Mesenchymal stem cell (in vitro differentiated cells and primary cell): Measurements from ENCODE around the gene SEC23B.
"Not testable (repeated sequence)": the region's sequence is repeated elsewhere in the genome, so short reads cannot be mapped to it uniquely, and the experiment has no call there.

ENCODE experiments used
- DNase-seq: peaks from one replicate; pipeline ENCODE4 v3.0.0-alpha.2; 2013
- H2AFZ ChIP-seq: one replicate; pipeline ENCODE4 v1.6.1; 2013; ENCODE audit warnings: low read depth, mild to moderate bottlenecking, control low read depth, inconsistent platforms, low read length, moderate library complexity
- H2AK5ac ChIP-seq: 2 replicates; pipeline ENCODE4 v1.6.1; 2013; ENCODE audit warnings: low read length, moderate library complexity, mild to moderate bottlenecking, inconsistent platforms; ENCODE audit not compliant: severe bottlenecking
- H2BK120ac ChIP-seq: one replicate; pipeline ENCODE4 v1.6.1; 2013; ENCODE audit warnings: low read depth, mild to moderate bottlenecking, inconsistent platforms, low read length, moderate library complexity
- H2BK12ac ChIP-seq, 2 experiments: one replicate each; pipeline ENCODE4 v1.6.1; 2013; ENCODE audit warnings: inconsistent platforms in 2 of 2, low read length in 2 of 2, mild to moderate bottlenecking in 2 of 2, moderate library complexity in 2 of 2, control low read depth in 1 of 2
- H2BK15ac ChIP-seq: one replicate; pipeline ENCODE4 v1.6.1; 2013; ENCODE audit warnings: mild to moderate bottlenecking, low read depth, inconsistent platforms; ENCODE audit not compliant: poor library complexity, severe bottlenecking
- H2BK5ac ChIP-seq: 2 replicates; pipeline ENCODE4 v1.6.1; 2013; ENCODE audit warnings: low read depth, mild to moderate bottlenecking, low read length, control low read depth, inconsistent platforms; ENCODE audit not compliant: poor library complexity, severe bottlenecking
- H3K14ac ChIP-seq, 2 experiments: one replicate each; pipeline ENCODE4 v1.6.1; 2013; ENCODE audit warnings: inconsistent platforms in 2 of 2, low read length in 2 of 2, control low read depth in 1 of 2, mild to moderate bottlenecking in 1 of 2, moderate library complexity in 1 of 2
- H3K18ac ChIP-seq, 2 experiments: one replicate each; pipeline ENCODE4 v1.6.1; 2013; ENCODE audit warnings: inconsistent platforms in 2 of 2, low read length in 2 of 2, control low read depth in 1 of 2, low read depth in 1 of 2, mild to moderate bottlenecking in 1 of 2
- H3K23ac ChIP-seq, 2 experiments: one replicate each; pipeline ENCODE4 v1.6.1; 2013; ENCODE audit warnings: inconsistent platforms in 2 of 2, low read length in 2 of 2, mild to moderate bottlenecking in 2 of 2, moderate library complexity in 2 of 2, control low read depth in 1 of 2
- H3K27ac ChIP-seq: 2 replicates; pipeline ENCODE4 v1.5.1; 2013; ENCODE audit warnings: mild to moderate bottlenecking, moderate library complexity, low read length, control low read depth, inconsistent platforms; ENCODE audit not compliant: poor library complexity, severe bottlenecking
- H3K27me3 ChIP-seq, 2 experiments: 2 replicates each; pipeline versions ENCODE4 v1.6.1 to v1.7.0; 2013; ENCODE audit warnings: low read length in 2 of 2, mild to moderate bottlenecking in 2 of 2, moderate library complexity in 2 of 2, control low read depth in 1 of 2, inconsistent platforms in 1 of 2; ENCODE audit not compliant: control insufficient read depth in 1 of 2, insufficient read depth in 1 of 2
- H3K36me3 ChIP-seq, 2 experiments: 2 replicates each; pipeline versions ENCODE4 v1.6.1 to v1.7.0; 2013; ENCODE audit warnings: low read length in 2 of 2, control low read depth in 1 of 2, inconsistent platforms in 1 of 2, low read depth in 1 of 2, mild to moderate bottlenecking in 1 of 2; ENCODE audit not compliant: insufficient read depth in 2 of 2, control insufficient read depth in 1 of 2
- H3K4ac ChIP-seq, 2 experiments: one replicate each; pipeline ENCODE4 v1.6.1; 2013; ENCODE audit warnings: inconsistent platforms in 2 of 2, low read length in 2 of 2, mild to moderate bottlenecking in 2 of 2, moderate library complexity in 2 of 2, control low read depth in 1 of 2, low read depth in 1 of 2
- H3K4me1 ChIP-seq: 2 replicates; pipeline ENCODE4 v1.6.1; 2013; ENCODE audit warnings: low read depth, low read length, control low read depth; ENCODE audit not compliant: control insufficient read depth, insufficient read depth
- H3K4me2 ChIP-seq: 2 replicates; pipeline ENCODE4 v1.6.1; 2013; ENCODE audit warnings: low read length, mild to moderate bottlenecking, inconsistent platforms; ENCODE audit not compliant: poor library complexity, severe bottlenecking
- H3K4me3 ChIP-seq, 2 experiments: 2 replicates each; pipeline versions ENCODE4 v1.5.1 to v1.7.0; 2013; ENCODE audit warnings: low read length in 2 of 2, mild to moderate bottlenecking in 2 of 2, control low read depth in 1 of 2, low read depth in 1 of 2; ENCODE audit not compliant: insufficient read depth in 1 of 2
- H3K79me1 ChIP-seq: replicated peaks from 2 replicates; pipeline ENCODE4 v1.6.1; 2013; ENCODE audit warnings: mild to moderate bottlenecking, control low read depth, low read length, inconsistent platforms; ENCODE audit not compliant: poor library complexity, severe bottlenecking
- H3K9ac ChIP-seq: 2 replicates; pipeline ENCODE4 v1.7.0; 2013; ENCODE audit warnings: mild to moderate bottlenecking, low read length, moderate library complexity
- H3K9me3 ChIP-seq: 2 replicates; pipeline ENCODE4 v1.7.0; 2013; ENCODE audit warnings: mild to moderate bottlenecking, low read length; ENCODE audit not compliant: control insufficient read depth
- H4K8ac ChIP-seq: one replicate; pipeline ENCODE4 v1.6.1; 2013; ENCODE audit warnings: inconsistent platforms, mild to moderate bottlenecking, low read length, moderate library complexity
- H4K91ac ChIP-seq: one replicate; pipeline ENCODE4 v1.6.1; 2013; ENCODE audit warnings: mild to moderate bottlenecking, low read length, inconsistent platforms
- WGBS: methylation state at CpG from one replicate; pipeline ENCODE4 v1.1.7; 2013; ENCODE audit warnings: mixed read lengths; 5-methylcytosine and 5-hydroxymethylcytosine counted together

The SEC23B gene

GRCh38 chr20:18513208-18513607, 5.5 kb downstream of the SEC23B start:
- Histone ChIP-seq H3K79me1 (peaks cover 21% of the 10 kb centered on the region), H2BK15ac (no peak overlapping the region), H3K14ac (no peak overlapping the region), H3K4ac (no peak overlapping the region), H3K9ac (no peak overlapping the region), H3K4me3 (no peak overlapping the region), H2BK120ac (no peak overlapping the region), H3K18ac (no peak overlapping the region), H4K91ac (no peak overlapping the region), H3K4me2 (no peak overlapping the region), H3K36me3 (peaks cover 10 to 69% of the 10 kb centered on the region in 2 experiments), H2AK5ac (no peak overlapping the region), H3K27me3 (no peaks in the 10 kb centered on the region), H2AFZ (no peak overlapping the region), H2BK5ac (no peak overlapping the region), H3K23ac (no peak overlapping the region), H2BK12ac (no peak overlapping the region), H3K4me1 (peaks cover 6% of the 10 kb centered on the region), H4K8ac (no peak overlapping the region), H3K27ac (no peak overlapping the region), H3K9me3 (no peaks in the 10 kb centered on the region)
- WGBS, result 99% methylated on average over 6 of the region's 7 CpGs
- DNase-seq, result no peak

DNA sequence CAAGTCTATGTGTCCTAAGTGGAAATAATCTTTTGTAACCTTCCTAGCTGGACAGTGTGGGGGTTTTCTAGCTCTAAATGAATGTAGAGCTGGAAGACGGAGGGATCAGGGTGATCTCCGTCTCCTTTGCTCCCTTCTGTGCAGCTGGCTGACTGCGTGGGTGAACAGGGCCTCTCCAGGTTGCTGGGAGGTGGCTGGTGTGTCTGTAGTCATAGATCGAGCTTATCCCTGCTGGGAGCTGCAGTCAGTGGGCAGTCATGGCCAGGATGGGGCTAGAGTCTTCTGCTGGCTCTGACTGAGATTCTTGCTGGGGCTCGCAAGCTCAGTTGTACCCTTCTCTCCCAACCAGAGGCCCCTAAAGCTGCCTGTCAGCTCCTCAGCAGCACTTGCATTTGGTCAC, 6.4 kb downstream of the SEC23B start:
- Histone ChIP-seq H3K9ac (no peak overlapping the region), H2AFZ (no peak overlapping the region), H3K27me3 (no peaks in the 10 kb centered on the region), H3K23ac (no peak overlapping the region), H3K14ac (no peak overlapping the region), H3K9me3 (no peaks in the 10 kb centered on the region), H2BK12ac (no peak overlapping the region), H4K91ac (no peak overlapping the region), H3K79me1 (peaks cover 19% of the 10 kb centered on the region), H3K4ac (no peak overlapping the region), H3K36me3 (peaks cover 10 to 73% of the 10 kb centered on the region in 2 experiments), H3K4me3 (no peak overlapping the region), H3K27ac (no peak overlapping the region), H2AK5ac (no peak overlapping the region), H2BK120ac (no peak overlapping the region), H2BK15ac (no peak overlapping the region), H3K18ac (no peak overlapping the region), H3K4me2 (no peak overlapping the region), H3K4me1 (peaks cover 3% of the 10 kb centered on the region), H4K8ac (no peak overlapping the region), H2BK5ac (no peak overlapping the region)
- DNase-seq, result no peak
- WGBS, result 100% methylated on average over 5 of the region's 5 CpGs

- H3K23ac ChIP-seq, result no peak overlapping the region
- H3K9me3 ChIP-seq, result no peaks in the 10 kb centered on the region
- H4K91ac ChIP-seq, result no peak overlapping the region
- no peak overlapping the region for H2AK5ac ChIP-seq
- H3K4me2 ChIP-seq, result no peak overlapping the region
- H3K79me1 ChIP-seq, result peaks cover 14% of the 10 kb centered on the region
- peaks cover 8 to 60% of the 10 kb centered on the region in 2 experiments for H3K36me3 ChIP-seq
- no peak overlapping the region for H3K4me3 ChIP-seq
- no peak overlapping the region for H3K9ac ChIP-seq
- H3K4me1 ChIP-seq, result peaks cover 3% of the 10 kb centered on the region
- H3K4ac ChIP-seq, result no peak overlapping the region
- no peaks in the 10 kb centered on the region for H3K27me3 ChIP-seq
- H2BK120ac ChIP-seq, result no peak overlapping the region
- H2AFZ ChIP-seq, result no peak overlapping the region
- no peak overlapping the region for H3K14ac ChIP-seq
- H2BK5ac ChIP-seq, result no peak overlapping the region
- H4K8ac ChIP-seq, result no peak overlapping the region
- H2BK15ac ChIP-seq, result no peak overlapping the region
- no peak for DNase-seq
- H3K27ac ChIP-seq, result no peak overlapping the region
- no peak overlapping the region for H3K18ac ChIP-seq
- H2BK12ac ChIP-seq, result no peak overlapping the region
Observed at GRCh38 chr20:18515973-18516372, 8.2 kb downstream of the SEC23B start.

GRCh38 chr20:18522066-18522465, 14.3 kb downstream of the SEC23B start:
- H3K23ac ChIP-seq, H2BK120ac ChIP-seq, H3K4ac ChIP-seq, H2BK12ac ChIP-seq, H3K27ac ChIP-seq, H3K4me3 ChIP-seq, H3K4me2 ChIP-seq, H3K18ac ChIP-seq, H2BK5ac ChIP-seq, H2AFZ ChIP-seq, DNase-seq, H2AK5ac ChIP-seq, H3K9ac ChIP-seq, H3K9me3 ChIP-seq, H3K27me3 ChIP-seq, H3K4me1 ChIP-seq, H3K14ac ChIP-seq, H2BK15ac ChIP-seq, H4K8ac ChIP-seq, H4K91ac ChIP-seq: not testable (repeated sequence)
- Histone ChIP-seq H3K79me1 (peaks cover 14% of the 10 kb centered on the region), H3K36me3 (peaks cover 25 to 36% of the 10 kb centered on the region in 2 experiments)
- 88% methylated on average over 9 of the region's 9 CpGs for WGBS
